ENCODE results near the gene ZNHIT3.

DNA sequence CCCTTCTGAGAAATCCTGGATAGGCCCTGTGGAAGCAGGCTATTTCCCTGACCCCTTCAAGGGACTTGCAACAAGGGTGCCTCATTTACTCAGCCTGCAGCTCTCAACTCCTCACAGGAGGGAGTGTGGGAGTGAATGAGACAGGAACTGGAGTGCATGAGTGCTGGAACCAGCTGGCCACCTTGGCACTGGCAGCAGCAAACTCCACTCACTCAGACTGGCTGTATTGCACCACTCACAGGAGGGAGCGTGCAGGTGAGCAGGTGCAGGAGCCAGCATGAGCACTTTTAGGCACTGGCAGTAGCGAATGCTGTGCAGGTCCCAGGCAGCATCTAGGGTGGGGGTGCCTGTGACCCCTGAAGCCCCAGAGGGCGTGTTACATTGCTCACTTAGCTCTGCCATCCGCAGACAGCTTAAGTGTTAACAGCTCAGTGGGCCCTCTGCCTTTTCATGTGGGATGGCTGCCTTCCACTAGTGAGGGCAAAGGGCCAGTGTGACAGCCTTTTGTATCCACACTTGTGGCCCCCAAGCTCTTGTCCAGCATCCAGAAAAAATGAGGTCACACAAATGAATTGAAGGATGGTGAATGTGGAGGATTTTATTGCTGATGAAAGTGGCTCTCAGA lies 11.0 kb upstream of the ZNHIT3 start:
- TF ChIP-seq, protein P1, sequence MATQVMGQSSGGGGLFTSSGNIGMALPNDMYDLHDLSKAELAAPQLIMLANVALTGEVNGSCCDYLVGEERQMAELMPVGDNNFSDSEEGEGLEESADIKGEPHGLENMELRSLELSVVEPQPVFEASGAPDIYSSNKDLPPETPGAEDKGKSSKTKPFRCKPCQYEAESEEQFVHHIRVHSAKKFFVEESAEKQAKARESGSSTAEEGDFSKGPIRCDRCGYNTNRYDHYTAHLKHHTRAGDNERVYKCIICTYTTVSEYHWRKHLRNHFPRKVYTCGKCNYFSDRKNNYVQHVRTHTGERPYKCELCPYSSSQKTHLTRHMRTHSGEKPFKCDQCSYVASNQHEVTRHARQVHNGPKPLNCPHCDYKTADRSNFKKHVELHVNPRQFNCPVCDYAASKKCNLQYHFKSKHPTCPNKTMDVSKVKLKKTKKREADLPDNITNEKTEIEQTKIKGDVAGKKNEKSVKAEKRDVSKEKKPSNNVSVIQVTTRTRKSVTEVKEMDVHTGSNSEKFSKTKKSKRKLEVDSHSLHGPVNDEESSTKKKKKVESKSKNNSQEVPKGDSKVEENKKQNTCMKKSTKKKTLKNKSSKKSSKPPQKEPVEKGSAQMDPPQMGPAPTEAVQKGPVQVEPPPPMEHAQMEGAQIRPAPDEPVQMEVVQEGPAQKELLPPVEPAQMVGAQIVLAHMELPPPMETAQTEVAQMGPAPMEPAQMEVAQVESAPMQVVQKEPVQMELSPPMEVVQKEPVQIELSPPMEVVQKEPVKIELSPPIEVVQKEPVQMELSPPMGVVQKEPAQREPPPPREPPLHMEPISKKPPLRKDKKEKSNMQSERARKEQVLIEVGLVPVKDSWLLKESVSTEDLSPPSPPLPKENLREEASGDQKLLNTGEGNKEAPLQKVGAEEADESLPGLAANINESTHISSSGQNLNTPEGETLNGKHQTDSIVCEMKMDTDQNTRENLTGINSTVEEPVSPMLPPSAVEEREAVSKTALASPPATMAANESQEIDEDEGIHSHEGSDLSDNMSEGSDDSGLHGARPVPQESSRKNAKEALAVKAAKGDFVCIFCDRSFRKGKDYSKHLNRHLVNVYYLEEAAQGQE (IDR thresholded peaks at IDR 0.05): no peak
- no peak for TF ChIP-seq SP1 (IDR thresholded peaks at IDR 0.05)
- TF ChIP-seq, protein P2, sequence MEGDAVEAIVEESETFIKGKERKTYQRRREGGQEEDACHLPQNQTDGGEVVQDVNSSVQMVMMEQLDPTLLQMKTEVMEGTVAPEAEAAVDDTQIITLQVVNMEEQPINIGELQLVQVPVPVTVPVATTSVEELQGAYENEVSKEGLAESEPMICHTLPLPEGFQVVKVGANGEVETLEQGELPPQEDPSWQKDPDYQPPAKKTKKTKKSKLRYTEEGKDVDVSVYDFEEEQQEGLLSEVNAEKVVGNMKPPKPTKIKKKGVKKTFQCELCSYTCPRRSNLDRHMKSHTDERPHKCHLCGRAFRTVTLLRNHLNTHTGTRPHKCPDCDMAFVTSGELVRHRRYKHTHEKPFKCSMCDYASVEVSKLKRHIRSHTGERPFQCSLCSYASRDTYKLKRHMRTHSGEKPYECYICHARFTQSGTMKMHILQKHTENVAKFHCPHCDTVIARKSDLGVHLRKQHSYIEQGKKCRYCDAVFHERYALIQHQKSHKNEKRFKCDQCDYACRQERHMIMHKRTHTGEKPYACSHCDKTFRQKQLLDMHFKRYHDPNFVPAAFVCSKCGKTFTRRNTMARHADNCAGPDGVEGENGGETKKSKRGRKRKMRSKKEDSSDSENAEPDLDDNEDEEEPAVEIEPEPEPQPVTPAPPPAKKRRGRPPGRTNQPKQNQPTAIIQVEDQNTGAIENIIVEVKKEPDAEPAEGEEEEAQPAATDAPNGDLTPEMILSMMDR (IDR thresholded peaks at IDR 0.05; ENCODE audit: low read depth, low read length, missing input control): no peak
- no peak for TF ChIP-seq TAF1 (conservative IDR thresholded peaks at IDR 0.05)
- TF ChIP-seq RAD21 (IDR thresholded peaks at IDR 0.05): no peak
- TF ChIP-seq, protein P3, sequence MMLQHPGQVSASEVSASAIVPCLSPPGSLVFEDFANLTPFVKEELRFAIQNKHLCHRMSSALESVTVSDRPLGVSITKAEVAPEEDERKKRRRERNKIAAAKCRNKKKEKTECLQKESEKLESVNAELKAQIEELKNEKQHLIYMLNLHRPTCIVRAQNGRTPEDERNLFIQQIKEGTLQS (IDR thresholded peaks at IDR 0.05): no peak
- TF ChIP-seq, protein P4, sequence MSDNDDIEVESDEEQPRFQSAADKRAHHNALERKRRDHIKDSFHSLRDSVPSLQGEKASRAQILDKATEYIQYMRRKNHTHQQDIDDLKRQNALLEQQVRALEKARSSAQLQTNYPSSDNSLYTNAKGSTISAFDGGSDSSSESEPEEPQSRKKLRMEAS (IDR thresholded peaks at IDR 0.05): no peak
